Stimulated activated CD8-positive, alpha-beta memory T cell treated with anti-CD3 and anti-CD28 coated beads, Interleukin-15, amount 100 ng/mL, for 4 hours (primary cell): ENCODE results near the gene SORCS2.

Source experiments
- DNase-seq, 2 donors: peaks; one replicate each; pipeline ENCODE4 v3.0.0-alpha.2; 2020; ENCODE audit warnings: low read depth in 2 of 2

Gene SORCS2

DNA sequence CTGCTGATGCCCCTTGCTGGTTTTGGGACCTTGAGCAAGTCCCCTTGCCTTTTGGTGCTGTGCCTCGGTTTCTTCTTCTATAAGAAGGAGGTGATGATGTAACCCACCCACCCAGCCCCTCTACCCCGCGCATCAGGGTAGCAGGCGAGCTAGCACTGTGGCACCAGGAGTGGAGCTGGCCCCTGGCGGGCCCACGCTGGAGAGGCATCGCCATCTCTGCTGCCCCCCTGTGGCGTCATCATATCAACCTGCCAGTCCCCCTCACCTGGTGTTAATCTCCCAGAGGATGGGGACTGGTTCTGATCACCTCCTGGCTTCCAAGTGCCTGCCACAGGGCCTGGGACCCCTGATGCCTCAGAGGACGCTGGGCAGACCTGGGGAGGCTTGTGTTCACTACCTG is 6.3 kb upstream of the SORCS2 start:
- DNase-seq, result no peak

DNA sequence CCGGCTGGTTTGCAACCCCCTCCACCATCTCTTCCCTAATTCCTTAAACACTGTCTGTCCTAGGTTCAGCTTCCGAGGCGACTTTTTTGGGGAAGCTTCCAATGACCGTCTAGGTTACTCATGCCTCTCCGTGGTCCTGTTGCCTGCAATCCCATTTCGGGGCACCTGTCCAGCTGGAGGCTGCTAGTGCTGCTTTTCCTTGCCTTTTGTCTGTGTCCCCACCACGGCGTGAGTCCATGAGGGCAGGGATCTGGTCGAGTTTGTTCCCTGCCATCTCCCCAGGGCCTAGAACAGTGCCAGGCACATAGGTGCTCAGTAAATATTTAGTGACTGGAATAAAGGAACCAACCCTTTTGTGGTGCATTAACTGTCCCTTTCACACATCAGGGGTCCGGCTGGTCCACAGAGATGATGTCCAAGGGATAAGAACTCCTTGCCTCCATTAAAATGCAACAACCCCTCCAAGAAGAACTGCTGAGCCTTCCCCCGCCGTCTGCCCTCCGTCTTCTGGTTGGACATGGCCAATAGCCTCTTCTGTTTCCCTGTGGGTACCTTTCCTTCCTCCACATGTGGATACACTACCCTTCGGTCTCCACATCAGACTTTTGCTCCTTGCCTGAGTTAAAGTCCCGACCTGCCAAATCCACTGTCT is 5.7 kb upstream of the SORCS2 start:
- DNase-seq, result no peak

DNA sequence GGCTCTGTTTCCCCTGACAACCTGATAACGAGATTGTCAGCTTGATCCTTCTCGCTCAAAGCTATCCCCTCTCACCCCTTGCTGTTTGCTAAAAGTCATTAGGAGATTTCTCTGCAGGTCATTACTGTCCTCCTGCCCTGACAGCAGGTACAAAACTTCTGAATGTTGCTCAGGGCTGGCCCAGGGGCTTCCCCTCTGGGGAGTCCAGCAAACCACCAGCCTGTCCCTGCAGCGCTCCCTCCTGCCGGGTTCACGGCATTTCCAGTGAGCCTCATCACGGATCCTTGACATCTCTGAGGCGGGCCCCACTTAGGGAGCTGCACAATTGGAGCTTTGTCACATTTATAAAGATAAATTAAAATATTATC is 5.2 kb upstream of the SORCS2 start:
- DNase-seq, result no peak

DNA sequence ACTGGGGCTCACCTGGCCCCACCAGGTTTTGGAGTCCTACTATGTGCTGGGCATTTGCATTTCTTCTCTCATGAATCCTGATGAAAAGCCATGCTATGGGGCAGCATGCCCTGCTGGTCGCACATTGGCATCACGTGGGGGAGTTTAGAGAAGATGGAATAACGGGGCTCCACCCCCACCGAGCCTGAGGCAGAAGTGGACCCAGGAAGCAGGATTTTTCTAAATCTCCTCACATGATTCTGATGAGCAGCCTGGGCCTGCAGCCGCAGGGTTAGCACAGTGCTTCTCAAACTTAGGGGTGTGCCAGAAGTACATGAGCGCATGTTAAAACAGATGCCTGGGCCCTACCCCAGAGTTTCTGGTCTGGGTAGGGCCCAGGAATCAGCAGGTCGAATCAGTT is 4.6 kb upstream of the SORCS2 start:
- DNase-seq, result no peak

DNA sequence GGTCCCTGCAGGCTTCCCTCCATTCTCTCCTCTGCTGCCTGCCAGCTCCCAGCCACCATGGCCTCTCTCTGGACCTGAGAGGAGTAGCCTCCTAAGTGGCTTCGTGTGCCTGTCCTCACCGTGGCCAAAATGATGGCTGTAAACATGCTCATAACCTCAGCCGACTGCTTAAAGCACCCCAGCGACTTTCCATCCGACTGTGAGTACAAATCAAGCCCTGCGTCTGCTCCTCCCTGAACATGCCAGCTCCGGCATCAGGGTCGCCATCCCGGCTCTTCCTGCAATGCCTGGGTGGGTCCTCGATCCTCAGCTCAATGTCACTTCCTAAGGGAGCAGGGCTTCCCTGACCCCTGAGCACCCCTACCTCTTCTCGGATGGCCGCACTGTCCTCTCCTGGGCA is 3.3 kb upstream of the SORCS2 start:
- no peak for DNase-seq

DNA sequence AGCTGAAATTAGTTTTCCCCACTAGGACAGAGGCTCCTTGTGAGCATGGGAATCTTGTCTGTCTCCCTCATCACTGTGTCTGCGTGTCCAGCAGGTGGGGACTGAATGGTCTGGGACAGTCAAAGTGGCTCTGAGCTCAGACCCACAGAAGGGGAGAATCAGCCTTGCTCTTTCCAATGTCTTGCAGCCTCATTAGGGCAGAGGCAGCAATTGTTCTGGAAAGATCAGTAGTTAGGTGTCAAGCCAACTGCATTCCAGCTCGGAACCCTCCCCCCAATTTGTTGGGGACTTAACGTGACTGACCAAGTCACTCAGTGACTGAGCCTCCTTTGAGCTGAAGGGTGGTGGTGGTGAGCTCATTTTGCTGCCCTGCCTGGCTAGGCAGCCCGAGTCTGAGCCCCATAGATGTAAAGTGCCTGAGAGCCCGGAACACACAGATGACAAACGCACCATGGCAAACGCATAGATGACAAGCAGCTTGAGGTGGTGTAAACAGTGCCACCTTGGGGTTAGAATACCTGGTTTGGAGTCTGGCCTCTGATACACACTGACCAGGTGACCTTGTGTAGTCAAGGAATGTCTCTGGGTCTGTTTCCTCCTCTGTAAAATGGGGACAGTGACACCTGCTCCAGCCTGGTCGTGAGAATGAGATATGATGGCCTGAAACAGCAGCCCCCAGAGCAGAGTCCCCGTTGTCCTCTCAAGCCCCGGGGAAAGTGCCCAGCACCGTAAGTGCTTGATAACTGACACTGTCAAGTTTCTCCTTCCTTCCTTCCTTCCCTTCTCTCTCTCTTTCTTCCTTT is 2.7 kb upstream of the SORCS2 start:
- no peak for DNase-seq

DNA sequence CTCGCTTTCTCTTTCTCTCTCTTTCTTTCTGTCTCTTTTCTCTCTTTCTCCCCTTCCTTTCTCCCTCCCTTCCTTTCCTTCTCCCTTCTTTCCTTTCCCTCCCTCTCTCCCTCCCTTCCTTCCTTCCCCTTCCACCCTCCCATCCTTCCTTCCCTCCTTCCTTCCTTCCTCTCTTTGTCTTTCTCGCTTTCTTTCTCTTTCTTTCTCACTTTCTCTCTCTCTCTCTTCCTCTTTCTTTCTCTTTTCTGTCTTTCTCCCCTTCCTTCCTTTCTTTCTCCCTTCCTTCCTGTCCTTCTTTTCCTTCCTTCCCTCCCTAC is 2.1 kb upstream of the SORCS2 start:
- no peak for DNase-seq

- no peak for DNase-seq
These were observed 1.4 kb upstream of the SORCS2 start for GRCh38 chr4:7190691-7191545.

- DNase-seq, result no peak
These were observed 639 bp upstream of the SORCS2 start for GRCh38 chr4:7191546-7192251.

DNA sequence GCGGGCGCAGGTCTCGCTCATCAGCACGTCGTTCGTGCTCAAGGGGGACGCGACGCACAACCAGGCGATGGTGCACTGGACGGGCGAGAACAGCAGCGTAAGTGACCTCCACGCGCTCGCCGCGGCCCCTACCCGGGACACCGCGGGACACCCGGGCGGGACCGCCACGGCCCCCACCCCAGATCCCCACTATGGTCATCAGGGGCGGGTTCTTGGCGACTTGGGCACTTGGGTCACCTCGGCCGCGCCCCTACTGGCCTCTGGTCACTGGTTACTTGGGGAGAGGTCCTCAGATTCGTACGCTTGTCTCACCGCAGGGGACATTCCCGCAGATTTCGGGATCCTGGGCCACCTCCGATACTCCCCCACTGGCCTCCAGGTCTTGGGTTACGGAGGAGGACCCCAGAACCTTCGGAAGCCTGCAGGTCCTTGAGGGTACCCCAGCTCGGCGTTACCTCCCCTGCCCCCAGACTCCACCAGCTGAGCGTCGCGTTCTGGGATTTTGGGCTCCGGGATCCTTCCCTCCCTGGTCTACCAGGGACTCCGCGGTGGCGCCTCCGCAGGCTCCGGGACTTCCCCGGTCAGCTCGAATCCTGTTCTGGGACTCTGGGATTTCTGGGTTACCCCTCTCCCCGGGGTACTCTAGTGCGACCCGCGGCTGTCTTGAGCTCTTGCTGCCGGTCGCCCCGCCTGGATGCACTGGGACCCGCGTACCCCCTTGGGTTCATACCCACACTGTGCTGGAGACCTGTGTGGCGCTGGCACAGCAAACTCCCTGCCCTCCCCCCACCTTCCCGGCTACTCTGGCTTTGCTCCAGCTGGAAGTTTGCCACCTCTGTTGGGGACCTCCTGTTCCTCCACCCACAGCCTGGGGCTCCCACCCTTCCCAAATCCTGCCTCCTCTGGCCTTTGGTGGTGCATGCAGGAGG is 956 bp downstream of the SORCS2 start:
- DNase-seq, result no peak

- DNase-seq, result no peak
These were observed 2.2 kb downstream of the SORCS2 start for GRCh38 chr4:7194251-7195140.

DNA sequence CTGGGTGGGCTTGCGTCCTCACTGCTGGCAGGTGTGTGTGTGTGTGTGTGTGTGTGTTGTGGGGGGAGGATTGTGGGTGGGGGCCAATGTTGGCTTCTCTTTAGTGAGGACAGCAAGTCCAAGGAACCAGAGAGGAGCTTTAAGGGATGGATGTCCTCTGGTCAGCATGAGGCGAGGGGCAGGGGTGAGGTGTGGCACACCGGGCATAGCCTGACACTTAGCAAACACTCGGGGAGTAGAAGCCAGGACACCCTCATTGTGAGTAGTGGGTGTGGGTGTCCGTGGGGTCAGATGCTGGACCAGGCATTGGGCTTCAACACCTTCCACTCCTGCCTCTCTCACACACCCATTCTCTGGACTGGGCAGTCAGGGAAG is 2.8 kb downstream of the SORCS2 start:
- DNase-seq, result no peak

DNA sequence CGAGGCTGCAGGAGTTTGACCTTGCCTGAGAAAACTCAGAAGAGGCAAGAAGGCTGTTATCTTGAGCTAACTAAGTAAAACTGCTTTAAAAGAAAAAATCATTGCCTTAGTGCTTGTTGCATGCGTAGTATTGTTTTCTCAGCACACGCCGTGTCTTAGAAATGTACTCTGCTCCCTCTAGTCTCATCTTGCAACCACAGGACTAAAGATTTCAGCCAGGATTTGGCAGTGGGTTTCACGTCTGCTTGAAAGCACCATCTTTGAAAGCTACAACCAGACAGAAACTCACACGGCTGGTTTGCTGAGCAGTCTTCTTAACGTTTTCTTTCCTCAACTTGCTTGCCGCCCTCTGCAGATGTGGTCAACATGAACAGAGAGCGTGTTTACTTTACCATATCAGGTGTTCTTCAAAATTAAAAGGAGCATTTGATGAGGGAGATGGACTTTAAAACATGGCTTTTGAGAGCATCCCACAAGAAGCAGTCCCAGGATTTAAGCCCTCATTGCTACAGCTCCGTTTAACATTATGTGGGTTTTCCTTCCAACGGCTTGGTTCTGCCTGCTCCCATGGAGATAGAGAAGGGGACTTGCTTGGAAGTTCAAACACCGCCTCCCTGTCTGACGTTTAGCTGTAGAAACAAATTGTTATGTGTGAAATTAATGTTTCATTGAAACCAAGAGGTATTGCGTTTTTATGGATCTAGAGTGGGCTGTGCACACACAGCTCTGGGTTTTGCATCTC is 3.4 kb downstream of the SORCS2 start:
- DNase-seq, result no peak

DNA sequence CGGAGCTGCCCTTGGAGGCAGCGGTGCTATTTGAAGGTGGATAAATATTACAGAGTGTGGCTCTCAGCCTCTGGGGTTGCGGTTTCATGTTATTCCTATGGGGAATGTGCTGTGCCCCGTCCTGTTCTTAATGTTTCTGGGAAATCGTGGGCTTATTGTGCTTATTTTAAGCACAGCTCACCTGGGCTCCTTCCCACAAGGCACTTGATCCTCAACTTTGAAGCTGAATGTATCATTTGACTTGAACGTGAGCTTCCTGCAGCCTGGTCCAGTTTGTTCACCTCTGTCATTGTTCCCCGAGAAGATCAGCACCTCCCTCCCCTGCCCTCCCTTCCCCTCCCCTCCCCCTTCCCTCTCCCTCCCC is 3.9 kb downstream of the SORCS2 start:
- DNase-seq, result no peak

DNA sequence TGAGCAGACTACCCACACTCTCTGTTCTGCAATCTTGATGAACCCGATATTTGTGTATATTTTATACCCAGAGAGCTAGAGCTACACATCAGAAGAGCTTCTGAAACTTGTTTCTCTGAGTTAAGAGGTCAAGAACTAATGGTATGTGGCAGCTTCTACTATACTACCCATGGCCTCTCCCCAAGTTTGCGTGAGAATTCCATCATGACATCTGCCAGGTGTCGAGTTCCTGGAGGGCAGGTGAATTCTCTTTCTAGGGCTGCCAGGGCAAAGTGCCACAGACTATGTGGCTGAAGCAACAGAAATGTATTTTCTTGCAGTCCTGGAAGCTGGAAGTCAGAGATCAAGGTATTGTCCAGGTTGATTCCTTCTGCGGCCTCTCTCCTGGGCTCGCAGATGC is 4.4 kb downstream of the SORCS2 start:
- no peak for DNase-seq

- no peak for DNase-seq
These were observed 5.6 kb downstream of the SORCS2 start for GRCh38 chr4:7197910-7198309.

DNA sequence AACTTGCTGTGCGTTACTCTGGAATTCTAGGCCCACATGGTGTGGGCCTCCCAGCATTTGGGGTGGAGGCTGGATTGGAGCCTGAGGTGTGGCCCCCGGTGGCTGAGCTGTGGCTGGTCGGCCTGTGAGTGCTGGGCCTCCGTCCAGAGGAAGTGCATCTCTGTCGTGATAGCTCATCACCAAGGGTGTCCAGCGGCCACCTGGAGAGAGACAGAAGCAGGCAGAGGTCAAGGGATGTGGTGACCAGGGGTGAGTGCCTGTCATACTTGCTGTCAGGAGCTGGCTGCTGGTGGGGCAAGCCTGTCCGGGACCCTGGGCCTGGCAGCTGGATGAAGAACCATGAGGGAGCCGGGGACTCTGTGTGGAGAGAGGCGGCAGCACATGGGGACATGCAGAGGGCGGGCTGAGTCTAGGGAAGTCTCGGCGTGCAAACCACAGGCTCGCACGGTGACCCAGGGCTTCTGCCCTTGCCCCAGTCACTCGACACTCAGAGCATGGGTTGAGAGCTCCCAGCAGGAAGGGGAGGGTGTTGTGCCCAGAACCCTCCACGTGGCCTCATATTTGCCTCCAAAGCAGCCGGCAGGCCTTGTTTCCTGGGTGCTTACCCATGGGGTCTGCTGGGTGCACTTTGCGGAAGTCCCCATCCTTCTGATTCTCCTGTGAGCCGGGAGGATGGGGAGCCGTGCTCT is 6.2 kb downstream of the SORCS2 start:
- no peak for DNase-seq

GRCh38 chr4:7199129-7199725 is 6.9 kb downstream of the SORCS2 start:
- DNase-seq, result no peak
